AG09309 (cell line): Measurements from ENCODE around the gene CPLANE2.
"Not testable (repeated sequence)": the region's sequence is repeated elsewhere in the genome, so short reads cannot be mapped to it uniquely, and the experiment has no call there.

Experiments
- DNase-seq: peaks from one replicate; pipeline ENCODE4 v3.0.0-alpha.2; 2010; ENCODE audit warnings: low read depth
- H3K4me3 ChIP-seq: 2 replicates; pipeline ENCODE4 v1.5.1; 2011; ENCODE audit warnings: mild to moderate bottlenecking, low read depth, low read length, moderate library complexity; ENCODE audit not compliant: control insufficient read depth
- TF ChIP-seq, protein P1 (sequence below): IDR thresholded peaks from 2 replicates; pipeline ENCODE4 v1.5.1; 2011; ENCODE audit warnings: mild to moderate bottlenecking, low read depth, low read length, inconsistent platforms; ENCODE audit not compliant: insufficient read depth, control insufficient read depth; ENCODE audit errors: missing control alignments

Gene CPLANE2

DNA sequence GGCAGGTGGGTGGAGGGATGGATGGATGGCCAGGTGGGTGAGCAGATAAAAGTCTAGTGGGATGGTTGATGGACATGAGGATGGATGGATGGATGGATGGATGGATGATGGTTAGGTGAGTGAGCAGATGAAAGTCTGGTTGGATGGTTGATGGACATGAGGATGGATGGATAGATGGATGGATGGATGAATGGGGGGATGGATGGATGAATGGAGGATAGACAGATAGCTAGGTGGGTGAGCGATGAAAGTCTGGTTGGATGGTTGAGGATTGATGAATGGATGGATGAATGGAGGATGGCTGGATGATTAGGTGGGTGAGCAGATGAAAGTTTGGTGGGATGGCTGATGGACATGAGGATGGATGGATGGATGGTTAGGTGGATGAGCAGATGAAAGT is 15.5 kb downstream of the CPLANE2 start:
- TF ChIP-seq, protein P1, sequence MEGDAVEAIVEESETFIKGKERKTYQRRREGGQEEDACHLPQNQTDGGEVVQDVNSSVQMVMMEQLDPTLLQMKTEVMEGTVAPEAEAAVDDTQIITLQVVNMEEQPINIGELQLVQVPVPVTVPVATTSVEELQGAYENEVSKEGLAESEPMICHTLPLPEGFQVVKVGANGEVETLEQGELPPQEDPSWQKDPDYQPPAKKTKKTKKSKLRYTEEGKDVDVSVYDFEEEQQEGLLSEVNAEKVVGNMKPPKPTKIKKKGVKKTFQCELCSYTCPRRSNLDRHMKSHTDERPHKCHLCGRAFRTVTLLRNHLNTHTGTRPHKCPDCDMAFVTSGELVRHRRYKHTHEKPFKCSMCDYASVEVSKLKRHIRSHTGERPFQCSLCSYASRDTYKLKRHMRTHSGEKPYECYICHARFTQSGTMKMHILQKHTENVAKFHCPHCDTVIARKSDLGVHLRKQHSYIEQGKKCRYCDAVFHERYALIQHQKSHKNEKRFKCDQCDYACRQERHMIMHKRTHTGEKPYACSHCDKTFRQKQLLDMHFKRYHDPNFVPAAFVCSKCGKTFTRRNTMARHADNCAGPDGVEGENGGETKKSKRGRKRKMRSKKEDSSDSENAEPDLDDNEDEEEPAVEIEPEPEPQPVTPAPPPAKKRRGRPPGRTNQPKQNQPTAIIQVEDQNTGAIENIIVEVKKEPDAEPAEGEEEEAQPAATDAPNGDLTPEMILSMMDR: no peak
- no peak overlapping the region for H3K4me3 ChIP-seq

DNA sequence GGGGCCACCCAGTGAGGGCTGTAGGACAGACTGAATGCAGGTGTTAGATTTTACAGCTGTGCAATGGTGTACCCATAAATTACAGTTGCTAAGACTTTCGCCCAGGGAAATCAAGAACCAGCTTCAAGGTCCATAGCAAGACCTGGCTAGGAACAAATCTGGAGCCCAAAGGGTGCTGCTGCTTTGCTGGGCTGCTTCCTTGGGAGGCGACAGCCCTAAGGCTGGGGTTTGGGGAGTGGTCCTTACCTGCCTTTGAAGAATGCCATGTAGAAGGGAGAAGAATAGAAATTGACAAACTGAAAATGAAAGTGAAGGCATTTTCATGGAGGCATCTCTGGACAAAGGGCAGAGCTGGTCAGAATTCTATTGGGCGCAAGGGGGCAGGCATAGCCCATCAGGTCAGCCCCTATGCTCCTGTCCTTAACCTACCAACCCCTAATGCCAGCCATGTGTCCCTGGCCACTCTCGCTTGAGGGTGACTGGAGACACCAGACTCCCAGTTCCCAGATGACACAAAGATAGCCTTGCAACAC is 16.9 kb downstream of the CPLANE2 start:
- H3K4me3 ChIP-seq: no peak overlapping the region
- TF ChIP-seq, protein P1: no peak

More for the DNA sequence above, 15.5 kb downstream of the CPLANE2 start:
- DNase-seq: no peak

GRCh38 chr1:16218674-16219071 is 18.3 kb downstream of the CPLANE2 start:
- no peak for DNase-seq
- no peak overlapping the region for H3K4me3 ChIP-seq
- TF ChIP-seq, protein P1: no peak

More for the DNA sequence above, 16.9 kb downstream of the CPLANE2 start:
- DNase-seq: no peak

DNA sequence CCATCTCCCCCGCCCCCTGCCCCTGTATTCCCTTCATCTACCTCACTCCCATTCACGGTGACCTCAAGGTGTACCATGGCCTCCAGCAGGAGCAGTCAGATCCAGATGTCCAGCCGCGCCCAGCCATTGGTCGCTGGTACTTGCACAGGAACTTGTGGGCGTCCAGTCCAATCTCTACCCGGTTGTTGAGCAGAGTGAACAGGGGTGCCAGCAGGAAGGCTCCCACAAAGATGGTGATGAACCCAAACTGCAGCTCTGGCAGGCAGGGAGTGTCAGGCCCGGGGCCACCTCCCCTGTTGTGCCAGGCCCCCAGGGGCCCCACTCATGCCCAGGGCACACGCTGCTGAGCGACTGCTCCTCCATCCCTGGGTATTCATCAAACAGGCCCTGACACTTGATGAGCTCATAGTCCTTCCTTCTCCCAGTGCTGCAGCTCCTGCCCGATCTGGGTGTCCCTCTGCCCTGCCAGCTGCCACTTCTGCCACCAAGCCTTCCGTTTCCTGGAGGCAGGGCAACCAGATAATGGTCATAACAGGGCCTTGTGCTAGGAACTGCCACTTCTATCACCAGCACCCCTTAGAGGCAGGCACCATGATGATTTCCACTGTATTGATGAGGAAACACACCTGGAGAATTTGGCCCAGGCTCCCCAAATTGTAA is 18.8 kb downstream of the CPLANE2 start:
- no peak for DNase-seq
- H3K4me3 ChIP-seq: no peak overlapping the region; the same call in 1 of the 2 replicates
- TF ChIP-seq, protein P1: no peak

GRCh38 chr1:16217061-16217785 is 19.8 kb downstream of the CPLANE2 start:
- TF ChIP-seq, protein P1: no peak
- DNase-seq: peak; percentile 68
- peak overlapping the region; percentile 61 for H3K4me3 ChIP-seq

DNA sequence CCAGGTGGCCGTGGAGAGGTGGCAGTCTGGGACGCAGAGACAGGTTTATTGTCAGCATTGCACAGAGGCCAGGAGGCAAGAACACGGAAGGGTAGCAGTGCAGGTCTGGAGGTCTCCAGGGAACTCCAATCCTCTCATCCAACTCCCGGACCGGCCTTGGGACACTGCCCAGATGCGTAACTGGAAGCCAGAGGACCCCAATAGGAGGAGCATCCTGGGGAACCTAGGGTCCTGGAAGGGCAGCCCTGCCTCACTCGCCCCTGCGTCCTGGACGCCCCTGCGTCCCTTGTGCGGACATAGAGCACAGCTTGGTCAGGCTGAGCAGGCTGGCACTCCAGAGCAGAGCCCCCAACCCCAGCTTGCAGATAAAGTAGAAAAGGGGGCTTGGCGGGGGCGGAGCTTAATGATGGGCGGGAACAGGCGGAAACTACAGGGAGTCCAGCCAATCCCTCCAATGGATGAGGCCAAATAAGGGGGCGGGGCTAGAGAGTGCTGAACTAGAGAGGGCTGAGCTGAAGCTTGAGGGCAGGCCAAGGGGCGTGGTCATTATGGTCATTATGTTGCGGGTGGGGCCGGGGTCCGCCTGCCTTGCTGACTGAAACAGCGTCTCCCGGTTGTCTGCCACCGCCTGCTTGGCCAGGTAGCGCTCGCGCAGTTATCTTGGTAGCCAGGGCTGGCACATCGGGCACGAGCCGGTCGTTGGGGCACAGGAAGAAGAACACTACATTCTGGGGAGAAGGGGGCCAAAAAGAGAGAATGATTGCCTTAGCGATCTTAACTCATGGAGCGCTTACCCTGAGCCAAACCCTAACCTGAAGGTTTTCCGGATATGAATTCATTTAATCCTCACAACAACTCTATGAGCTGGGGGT is 20.9 kb downstream of the CPLANE2 start:
- DNase-seq: peak; percentile 4
- H3K4me3 ChIP-seq: peak overlapping the region; percentile 61
- TF ChIP-seq, protein P1: no peak

DNA sequence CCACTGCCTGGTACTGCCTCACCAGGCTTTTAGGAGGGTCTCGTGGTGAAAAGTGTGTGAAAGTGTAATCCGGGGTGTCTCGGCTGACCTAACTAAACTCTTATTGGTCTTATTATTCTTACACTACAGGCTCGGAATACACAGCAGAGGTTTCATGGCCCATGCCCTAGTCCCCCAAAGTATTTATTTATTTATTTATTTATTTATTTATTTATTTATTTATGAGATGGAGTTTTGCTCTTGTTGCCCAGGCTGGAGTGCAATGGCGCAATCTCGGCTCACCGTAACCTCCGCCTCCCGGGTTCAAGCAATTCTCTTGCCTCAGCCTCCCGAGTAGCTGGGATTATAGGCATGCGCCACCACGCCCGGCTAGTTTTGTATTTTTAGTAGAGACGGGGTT is 21.7 kb downstream of the CPLANE2 start:
- not testable (repeated sequence) for H3K4me3 ChIP-seq, DNase-seq

DNA sequence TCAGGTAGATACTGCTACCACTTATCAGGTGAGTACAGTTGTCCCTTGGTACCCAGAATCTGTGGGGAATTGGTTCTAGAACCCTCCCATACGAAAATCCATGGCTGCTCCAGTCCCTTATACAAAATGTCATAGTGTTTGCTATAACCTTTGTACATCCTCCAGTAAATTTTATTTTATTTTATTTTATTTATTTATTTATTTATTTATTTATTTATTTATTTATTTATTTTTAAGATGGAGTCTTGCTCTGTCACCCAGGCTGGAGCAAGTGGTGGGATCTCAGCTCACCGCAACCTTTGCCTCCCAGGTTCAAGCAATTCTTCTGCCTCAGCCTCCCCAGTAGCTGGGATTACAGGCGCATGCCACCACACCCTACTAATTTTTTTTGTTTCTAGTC is 23.4 kb downstream of the CPLANE2 start:
- H3K4me3 ChIP-seq, DNase-seq: not testable (repeated sequence)
